ENCODE results near the gene AKAIN1.

DNA sequence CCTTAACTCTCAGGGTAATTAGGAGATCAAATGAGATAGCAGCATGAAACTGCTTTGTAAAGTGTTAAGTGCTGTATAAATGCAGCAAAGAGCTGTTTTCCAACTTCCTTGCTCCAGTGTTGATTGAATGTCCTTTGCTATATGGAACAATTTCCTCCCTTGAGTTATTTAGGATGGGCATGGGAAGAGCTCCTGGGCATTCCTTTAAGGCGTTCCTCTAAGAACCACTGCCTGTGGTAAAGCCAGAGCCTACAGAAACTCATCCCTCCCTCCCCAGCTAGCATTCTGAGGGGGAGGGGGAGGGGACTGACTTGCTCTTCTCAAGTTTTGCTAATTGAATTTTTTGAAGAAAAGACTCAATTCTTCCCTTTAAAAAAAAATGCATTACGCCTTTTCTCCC lies 1.4 kb downstream of the AKAIN1 start:
- TF ChIP-seq POLR2AphosphoS5 (IDR thresholded peaks at IDR 0.05; ENCODE audit: borderline replicate concordance, low read depth, low read length) (no peak), EZH2 (IDR thresholded peaks at IDR 0.05) (no peak)

Measured in SK-N-MC (cell line).